H1 (cell line): Measurements from ENCODE around the gene MT1B. TPM values are rescaled to one million over a fixed set of nuclear protein-coding genes. Genes with fewer than 3 reads are reported as not detected.

Experiments used
- CTCF ChIA-PET: fragments of 300-600 bp; sonication (Branson Sonifier 250); formaldehyde crosslinking; loops from one replicate; lab custom pipeline; 2021; ENCODE audit not compliant: partially characterized antibody; lab: Charles Lee
- POLR2A ChIA-PET: fragments of 300-600 bp; sonication (Branson Sonifier 250); formaldehyde crosslinking; loops from one replicate; lab custom pipeline; 2021; ENCODE audit warnings: inconsistent platforms; ENCODE audit not compliant: partially characterized antibody; lab: Charles Lee
- DNase-seq, 2 experiments: peaks; one replicate each; pipeline versions ENCODE4 v3.0.0 to v3.0.0-alpha.2; 2010 to 2022; ENCODE audit warnings: low spot score in 2 of 2, low read depth in 1 of 2, mixed read lengths in 1 of 2
- FAIRE-seq: peaks from 2 replicates; lab custom pipeline; 2011; peaks lifted over from hg19 to GRCh38; lab: Jason Lieb, UNC
- H2AFZ ChIP-seq: 2 replicates; pipeline ENCODE4 v1.8.1; 2012; ENCODE audit warnings: low read length, inconsistent platforms
- H2AK5ac ChIP-seq: 2 replicates; pipeline ENCODE4 v1.6.1; 2013; ENCODE audit warnings: low read depth, low read length
- H2BK120ac ChIP-seq: replicated peaks from 2 replicates; pipeline ENCODE3; 2013; ENCODE audit warnings: low read depth, low read length, inconsistent platforms
- H2BK12ac ChIP-seq: 2 replicates; pipeline ENCODE4 v1.6.1; 2013; ENCODE audit warnings: low read depth, low read length
- H2BK15ac ChIP-seq: 2 replicates; pipeline ENCODE4 v1.6.1; 2013; ENCODE audit warnings: low read length
- H2BK20ac ChIP-seq: 2 replicates; pipeline ENCODE4 v1.6.1; 2013; ENCODE audit warnings: low read length
- H2BK5ac ChIP-seq: 2 replicates; pipeline ENCODE4 v1.6.1; 2013; ENCODE audit warnings: low read depth, low read length
- H3K14ac ChIP-seq: 2 replicates; pipeline ENCODE4 v1.6.1; 2013; ENCODE audit warnings: inconsistent platforms; ENCODE audit not compliant: insufficient read length
- H3K18ac ChIP-seq: 2 replicates; pipeline ENCODE4 v1.6.1; 2013; ENCODE audit warnings: low read length; ENCODE audit errors: extremely low read depth
- H3K23ac ChIP-seq: 2 replicates; pipeline ENCODE4 v1.6.1; 2013; ENCODE audit warnings: inconsistent platforms; ENCODE audit not compliant: insufficient read length
- H3K23me2 ChIP-seq: 2 replicates; pipeline ENCODE4 v1.6.1; 2013; ENCODE audit warnings: low read depth, low read length
- H3K27ac ChIP-seq: 2 replicates; pipeline ENCODE4 v1.6.1; 2011; ENCODE audit warnings: low read depth, low read length, inconsistent platforms
- H3K27me3 ChIP-seq, 4 experiments: replicated peaks in 1 of 4; 1 replicate in 1 of 4; 2 replicates in 3 of 4; pipeline versions ENCODE4 v1.6.1 to v1.8.1; 2011 to 2013; ENCODE audit warnings: low read length in 3 of 4, mild to moderate bottlenecking in 3 of 4, inconsistent platforms in 2 of 4, mixed read lengths in 2 of 4, moderate library complexity in 1 of 4; ENCODE audit not compliant: control insufficient read depth in 3 of 4, insufficient read depth in 3 of 4; ENCODE audit errors: extremely low read depth in 1 of 4
- H3K36me3 ChIP-seq, 4 experiments: 2 replicates each; pipeline versions ENCODE4 v1.6.1 to v1.8.1; 2011 to 2013; ENCODE audit warnings: mild to moderate bottlenecking in 4 of 4, low read length in 3 of 4, moderate library complexity in 2 of 4, control low read depth in 1 of 4, inconsistent platforms in 1 of 4; ENCODE audit not compliant: insufficient read depth in 4 of 4, control insufficient read depth in 2 of 4
- H3K4ac ChIP-seq: replicated peaks from 2 replicates; pipeline ENCODE3; 2013; ENCODE audit warnings: low read length, low read depth, mixed read lengths, inconsistent platforms; ENCODE audit not compliant: insufficient read length
- H3K4me1 ChIP-seq, 4 experiments: replicated peaks in 1 of 4; 1 replicate in 1 of 4; 2 replicates in 3 of 4; pipeline versions ENCODE4 v1.6.1 to v1.8.1; 2011 to 2013; ENCODE audit warnings: low read length in 3 of 4, inconsistent platforms in 2 of 4, mixed read lengths in 1 of 4; ENCODE audit not compliant: insufficient read depth in 4 of 4, control insufficient read depth in 3 of 4
- H3K4me2 ChIP-seq, 2 experiments: 2 replicates each; pipeline versions ENCODE4 v1.6.1 to v1.8.1; 2011 to 2013; ENCODE audit warnings: low read depth in 2 of 2, low read length in 2 of 2, control low read depth in 1 of 2, inconsistent platforms in 1 of 2, mild to moderate bottlenecking in 1 of 2; ENCODE audit not compliant: insufficient read depth in 1 of 2
- H3K4me3 ChIP-seq, 4 experiments: fragments of 200-600, 300-600 bp in 1 of 4; sonication (generic), shearing (Covaris generic), sonication (Bioruptor Twin) in 1 of 4; 2 replicates each; pipeline versions ENCODE4 v1.5.1 to v1.8.1; 2011 to 2016; ENCODE audit warnings: low read length in 4 of 4, low read depth in 3 of 4, control low read depth in 2 of 4, inconsistent platforms in 2 of 4, mild to moderate bottlenecking in 2 of 4, mixed read lengths in 1 of 4, moderate library complexity in 1 of 4; ENCODE audit not compliant: insufficient read depth in 2 of 4; ENCODE audit errors: extremely low read depth in 1 of 4
- H3K56ac ChIP-seq: replicated peaks from 2 replicates; pipeline ENCODE3; 2013; ENCODE audit warnings: low read depth, mild to moderate bottlenecking, mixed read lengths, low read length, inconsistent platforms; ENCODE audit not compliant: insufficient read length
- H3K79me1 ChIP-seq: 2 replicates; pipeline ENCODE4 v1.6.1; 2013; ENCODE audit warnings: low read depth, low read length, control low read depth
- H3K79me2 ChIP-seq, 2 experiments: 2 replicates each; pipeline versions ENCODE4 v1.6.1 to v1.8.1; 2012 to 2013; ENCODE audit warnings: low read length in 2 of 2, mild to moderate bottlenecking in 2 of 2, inconsistent platforms in 1 of 2; ENCODE audit not compliant: insufficient read depth in 2 of 2, control insufficient read depth in 1 of 2
- H3K9ac ChIP-seq, 4 experiments: replicated peaks in 1 of 4; 1 replicate in 1 of 4; 2 replicates in 3 of 4; pipeline versions ENCODE4 v1.6.1 to v1.8.1; 2011 to 2013; ENCODE audit warnings: low read depth in 3 of 4, low read length in 3 of 4, control low read depth in 2 of 4, mild to moderate bottlenecking in 2 of 4, moderate library complexity in 2 of 4, inconsistent platforms in 1 of 4; ENCODE audit errors: extremely low read depth in 1 of 4
- H3K9me3 ChIP-seq, 2 experiments: 2 replicates each; pipeline versions ENCODE4 v1.6.1 to v1.8.1; 2012 to 2013; ENCODE audit warnings: mild to moderate bottlenecking in 2 of 2, moderate library complexity in 2 of 2, control low read depth in 1 of 2, inconsistent platforms in 1 of 2, low read depth in 1 of 2, low read length in 1 of 2, mixed read lengths in 1 of 2; ENCODE audit not compliant: insufficient read depth in 2 of 2
- H4K20me1 ChIP-seq, 2 experiments: replicated peaks in 1 of 2; 2 replicates each; pipeline versions ENCODE3 to v1.8.1; 2011 to 2013; ENCODE audit warnings: inconsistent platforms in 2 of 2, low read length in 2 of 2, mild to moderate bottlenecking in 1 of 2; ENCODE audit not compliant: insufficient read depth in 2 of 2, control insufficient read depth in 1 of 2
- H4K5ac ChIP-seq: 2 replicates; pipeline ENCODE4 v1.6.1; 2013; ENCODE audit warnings: low read length, low read depth, mixed read lengths, inconsistent platforms; ENCODE audit not compliant: insufficient read length
- H4K8ac ChIP-seq: 2 replicates; pipeline ENCODE4 v1.8.0; 2013; ENCODE audit warnings: mild to moderate bottlenecking, moderate library complexity, low read length, inconsistent platforms; ENCODE audit not compliant: insufficient read depth; ENCODE audit errors: extremely low read depth
- H4K91ac ChIP-seq: replicated peaks from 2 replicates; pipeline ENCODE3; 2013; ENCODE audit warnings: low read length, mixed read lengths, inconsistent platforms; ENCODE audit not compliant: insufficient read length
- CEBPB ChIP-seq: IDR thresholded peaks from 2 replicates; pipeline ENCODE4 v1.6.1; 2012; ENCODE audit warnings: low read depth, low read length
- CREB1 ChIP-seq: IDR thresholded peaks from 2 replicates; pipeline ENCODE4 v1.6.1; 2012; ENCODE audit warnings: inconsistent platforms
- CTBP2 ChIP-seq: IDR thresholded peaks from 2 replicates; pipeline ENCODE4 v1.7.0; 2011; ENCODE audit warnings: borderline replicate concordance, mild to moderate bottlenecking, moderate library complexity, mixed read lengths, low read length; ENCODE audit not compliant: insufficient read depth, insufficient read length
- EGR1 ChIP-seq: IDR thresholded peaks from 2 replicates; pipeline ENCODE4 v1.6.1; 2011; ENCODE audit warnings: low read depth, low read length, borderline replicate concordance
- HDAC6 ChIP-seq: IDR thresholded peaks from one replicate; pipeline ENCODE4 v1.7.1; 2012; ENCODE audit warnings: low read depth, mild to moderate bottlenecking, inconsistent platforms, low read length, moderate library complexity
- POLR2AphosphoS5 ChIP-seq: IDR thresholded peaks from 2 replicates; pipeline ENCODE4 v1.6.1; 2011; ENCODE audit warnings: low read depth, low read length
- RNF2 ChIP-seq: fragments of 200-900, 300-1000 bp; sonication (generic); IDR thresholded peaks from 2 replicates; pipeline ENCODE4 v1.7.1; 2016; ENCODE audit warnings: borderline replicate concordance, low read depth, mild to moderate bottlenecking, antibody characterized with exemption, low read length; ENCODE audit not compliant: poor library complexity, severe bottlenecking; ENCODE audit errors: missing control alignments
- SIN3A ChIP-seq, 2 experiments: IDR thresholded peaks in 1 of 2; conservative IDR thresholded peaks in 1 of 2; 2 replicates each; pipeline ENCODE4 v1.6.1; 2011 to 2012; ENCODE audit warnings: low read length in 2 of 2, improper control_type of control experiment in 1 of 2, low read depth in 1 of 2, mild to moderate bottlenecking in 1 of 2
- TAF1 ChIP-seq: IDR thresholded peaks from 2 replicates; pipeline ENCODE4 v1.6.1; 2011; ENCODE audit warnings: mild to moderate bottlenecking, low read depth, low read length
- TBP ChIP-seq: IDR thresholded peaks from 2 replicates; pipeline ENCODE4 v1.6.1; 2011; ENCODE audit warnings: low read depth, low read length, improper control_type of control experiment
- WGBS, 2 experiments: shearing (Covaris generic) in 1 of 2; methylation state at CpG; one replicate each; pipeline versions ENCODE4 v1.1.6 to v1.1.7; 2013 to 2015; ENCODE audit warnings: low lambda C conversion rate in 2 of 2, mixed read lengths in 2 of 2, inconsistent platforms in 1 of 2, low coverage in 1 of 2, missing lambda C conversion rate in 1 of 2; ENCODE audit not compliant: insufficient replicate concordance in 2 of 2, insufficient coverage in 1 of 2, insufficient read length in 1 of 2; ENCODE audit errors: extremely low coverage in 1 of 2, missing lambda C conversion rate in 1 of 2; 5-methylcytosine and 5-hydroxymethylcytosine counted together
- polyA plus RNA-seq, 7 experiments: library from polyadenylated mRNA; depleted of rRNA in 3 of 7; stranded (reverse) in 5 of 7; unstranded in 2 of 7; fragments of >200 nt in 5 of 7; fragments of 200-250 nt in 2 of 7; gene quantifications; 1 replicate in 5 of 7; 2 replicates in 1 of 7; 4 replicates in 1 of 7; pipeline versions ENCODE4 v1.2.1 to v1.2.3, GENCODE V29; 2011 to 2013; ENCODE audit warnings: missing spikeins in 2 of 7, mixed read lengths in 2 of 7
- total RNA-seq: library from RNA; stranded (reverse); fragmentation: NEBNext Ultra II Directional; extraction: Animal tissue kit (Norgen Biotek cat#: 25700); gene quantifications from 2 replicates; pipeline ENCODE4 v1.2.1, GENCODE V29; 2021

MT1B gene
- total and polyA plus RNA-seq, 2 of the 8 experiments (the other 6 are each of a cell fraction or from before 2014, with no cell fraction given), result not detected

- Histone ChIP-seq H3K9ac (no peak overlapping the region), H3K23ac (no peak overlapping the region), H4K5ac (no peak overlapping the region), H4K91ac (peak overlapping the region; percentile 89), H2BK120ac (no peak overlapping the region), H3K79me1 (no peaks in the 10 kb centered on the region), H3K4me3 (peak overlapping the region; percentile 34 to 57 (median 41)), H4K8ac (no peak overlapping the region), H2BK20ac (peak overlapping the region; percentile 43; the same call in 1 of the 2 replicates), H2BK5ac (no peak overlapping the region), H3K4ac (no peak overlapping the region), H3K4me2 (peak overlapping the region; percentile 84 to 88), H3K27me3 (peaks cover 35 to 74% (median 65%) of the 10 kb centered on the region in 4 experiments), H2BK12ac (peak overlapping the region; percentile 50; the same call in 1 of the 2 replicates), H3K36me3 (no peaks in the 10 kb centered on the region), H4K20me1 (peaks cover 2 to 6% of the 10 kb centered on the region in 2 experiments), H2AK5ac (no peak overlapping the region; the same call in 1 of the 2 replicates), H3K14ac (no peak overlapping the region), H3K9me3 (no peaks in the 10 kb centered on the region), H3K56ac (no peak overlapping the region), H3K23me2 (peaks cover 5% of the 10 kb centered on the region; the same call in 1 of the 2 replicates), H2AFZ (peak overlapping the region; percentile 38; the same call in 1 of the 2 replicates), H2BK15ac (peak overlapping the region; percentile 36; the same call in 1 of the 2 replicates), H3K4me1 (peaks cover 0 to 18% (median 12%) of the 10 kb centered on the region in 4 experiments; a peak in 6 of 7 replicates), H3K18ac (peak overlapping the region; percentile 72; the same call in 1 of the 2 replicates), H3K79me2 (no peaks in the 10 kb centered on the region), H3K27ac (no peak overlapping the region)
- ChIA-PET CTCF (interaction anchor here (0.9 to 3.2 kb wide), 10 partner anchors 10 to 60 kb away, joined by 3 to 12 read pairs (median 6); partner anchors contain the start of genes MT1G and MT1M), POLR2A (interaction anchor here (0.6 to 3.9 kb wide), 10 partner anchors 9 to 85 kb away, joined by 3 to 31 read pairs (median 4); partner anchors contain the start of genes MT1E and MT2A)
- DNase-seq, result peak in 1 of 2 experiments; percentile 70
- 6% methylated on average over 41 of the region's 41 CpGs; no CpG with 5 or more reads in 1 of the 2 experiments for WGBS, 2 experiments
- FAIRE-seq, result no peak
- no peak for TF ChIP-seq EGR1
- TF ChIP-seq CTBP2, result no peak
- TF ChIP-seq HDAC6, result no peak
- TF ChIP-seq TBP, result no peak
- TF ChIP-seq SIN3A (conservative IDR thresholded peaks at IDR 0.05 in 1 of 2, IDR thresholded peaks at IDR 0.05 in 1 of 2; ENCODE audit: low read depth in 1 of 2, low read length in 2 of 2), result no peak
- no peak for TF ChIP-seq TAF1
- no peak for TF ChIP-seq POLR2AphosphoS5
- TF ChIP-seq RNF2, result peak; percentile 81
- no peak for TF ChIP-seq CREB1
- TF ChIP-seq CEBPB, result no peak
These were observed 34.2 kb upstream of the MT1B start for GRCh38 chr16:56617212-56618085.
